ENCODE results near the gene UNC13C.

UNC13C gene

GRCh38 chr15:54640873-54641272, 662.6 kb downstream of the UNC13C start:
- DNase-seq (ENCODE audit: low read depth in 2 of 2): no peak

GRCh38 chr15:54644796-54645195, 666.6 kb downstream of the UNC13C start:
- DNase-seq (ENCODE audit: low read depth in 2 of 2): no peak

- no peak for DNase-seq (ENCODE audit: low read depth in 2 of 2)
Measured at GRCh38 chr15:54659646-54660045, 681.4 kb downstream of the UNC13C start.

GRCh38 chr15:54660356-54660755, 682.1 kb downstream of the UNC13C start:
- no peak for DNase-seq (ENCODE audit: low read depth in 2 of 2)

- DNase-seq (ENCODE audit: low read depth in 2 of 2): no peak
Measured at GRCh38 chr15:54675241-54675640, 697.0 kb downstream of the UNC13C start.

- DNase-seq (ENCODE audit: low read depth in 2 of 2): no peak
Measured at GRCh38 chr15:54681584-54681983, 703.3 kb downstream of the UNC13C start.

Measured in stimulated activated CD4-positive, alpha-beta T cell treated with anti-CD3 and anti-CD28 coated beads, Interleukin-1b, Interleukin-23, amount 100 ng/mL, for 4 hours (primary cell).